Smooth muscle cell (in vitro differentiated cells): ENCODE results near the gene TACR2. TPM values are rescaled to one million over a fixed set of nuclear protein-coding genes. Genes with fewer than 3 reads are reported as not detected.
A peak's percentile ranks its signal among the peaks of the same experiment; 100 is the strongest.

ENCODE experiments used
- DNase-seq: peaks from one replicate; lab custom pipeline; 2025; ENCODE audit not compliant: unreplicated experiment; lab: John Stamatoyannopoulos, UW
- H2AFZ ChIP-seq: fragments of 200-600 bp; sonication (generic); 2 replicates; pipeline ENCODE4 v1.6.0; 2016; ENCODE audit warnings: antibody characterized with exemption, low read depth, mild to moderate bottlenecking
- H3F3A ChIP-seq: fragments of 200-600 bp; sonication (generic); 2 replicates; pipeline ENCODE4 v1.6.0; 2017; ENCODE audit warnings: antibody characterized with exemption, low read depth
- H3K27ac ChIP-seq: fragments of 200-600 bp; sonication (generic); 2 replicates; pipeline ENCODE4 v1.5.1; 2016; ENCODE audit warnings: low read depth, mild to moderate bottlenecking
- H3K27me3 ChIP-seq: fragments of 200-600 bp; sonication (generic); 2 replicates; pipeline ENCODE4 v1.6.1; 2016; ENCODE audit warnings: low read depth, mild to moderate bottlenecking
- H3K36me3 ChIP-seq: fragments of 200-600 bp; sonication (generic); 2 replicates; pipeline ENCODE4 v1.5.1; 2016; ENCODE audit warnings: low read depth
- H3K4me1 ChIP-seq: fragments of 200-600 bp; sonication (generic); 2 replicates; pipeline ENCODE4 v1.5.1; 2016; ENCODE audit warnings: low read depth
- H3K4me2 ChIP-seq: fragments of 200-600 bp; sonication (generic); 2 replicates; pipeline ENCODE4 v1.6.0; 2016; ENCODE audit warnings: mild to moderate bottlenecking
- H3K4me3 ChIP-seq: fragments of 200-600 bp; sonication (generic); 2 replicates; pipeline ENCODE4 v1.5.1; 2016; ENCODE audit warnings: mild to moderate bottlenecking
- H3K79me2 ChIP-seq: fragments of 200-600 bp; sonication (generic); 2 replicates; pipeline ENCODE4 v1.6.0; 2016; ENCODE audit warnings: low read depth, mild to moderate bottlenecking
- H3K9ac ChIP-seq: fragments of 200-600 bp; sonication (generic); 2 replicates; pipeline ENCODE4 v1.6.0; 2016; ENCODE audit warnings: low read depth
- H3K9me3 ChIP-seq: fragments of 200-600 bp; sonication (generic); replicated peaks from 2 replicates; pipeline ENCODE4 v1.5.1; 2016; ENCODE audit warnings: low read depth
- H4K20me1 ChIP-seq: fragments of 200-600 bp; sonication (generic); 2 replicates; pipeline ENCODE4 v1.6.0; 2016; ENCODE audit warnings: low read depth
- CTCF ChIP-seq: fragments of 200-600 bp; sonication (generic); IDR thresholded peaks from 2 replicates; pipeline ENCODE4 v1.5.1; 2017; ENCODE audit warnings: borderline replicate concordance, mild to moderate bottlenecking, antibody characterized with exemption; ENCODE audit not compliant: insufficient read depth, poor library complexity, severe bottlenecking
- WGBS: methylation state at CpG from one replicate; pipeline ENCODE4 v1.1.7; 2016; ENCODE audit warnings: low lambda C conversion rate; 5-methylcytosine and 5-hydroxymethylcytosine counted together
- polyA plus RNA-seq: library from polyadenylated mRNA; unstranded; fragments of >200 nt; fragmentation: Nextera tagmentation; extraction: Ambion mirVana; gene quantifications from 2 replicates; pipeline ENCODE4 v1.2.1, GENCODE V29; 2016
- total RNA-seq: library from RNA; depleted of rRNA; stranded (reverse); fragments of >200 nt; gene quantifications from 2 replicates; pipeline ENCODE4 v1.2.3, GENCODE V29; 2014

Gene TACR2
- total and polyA plus RNA-seq, 2 experiments from 2014 or later: 0.13 TPM; not detected in 1

DNA sequence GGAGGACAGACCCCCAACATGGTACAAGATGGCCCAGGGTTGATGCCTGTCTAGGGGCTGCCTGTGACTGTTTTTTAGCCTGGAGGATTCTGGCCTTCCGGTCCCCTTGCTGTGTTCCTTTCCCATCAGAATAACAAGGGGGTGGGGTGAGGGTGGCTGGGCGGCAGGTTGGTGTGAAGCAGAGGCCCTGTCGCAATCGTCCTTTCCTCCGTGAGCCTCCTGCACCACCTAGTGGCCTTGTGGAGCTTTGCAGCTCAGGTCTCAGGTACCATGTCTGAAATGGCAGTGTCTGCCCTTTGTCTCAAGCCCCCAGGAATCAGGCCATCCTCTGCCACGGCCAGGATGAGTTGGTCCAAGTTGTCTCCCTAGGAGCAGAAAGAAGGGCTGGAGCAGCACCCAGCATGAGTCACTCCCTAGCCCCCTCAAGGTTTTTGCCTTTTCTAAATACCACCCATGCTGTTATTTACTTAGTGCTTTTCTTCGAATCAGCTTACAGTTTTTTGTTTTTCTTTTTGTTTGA, 24.2 kb downstream of the TACR2 start:
- Histone ChIP-seq H3K9me3 (no peaks in the 10 kb centered on the region), H3K27me3 (no peaks in the 10 kb centered on the region), H3K4me2 (no peak overlapping the region), H2AFZ (no peak overlapping the region), H3K4me3 (no peak overlapping the region), H3K36me3 (peaks cover 9% of the 10 kb centered on the region), H3F3A (no peaks in the 10 kb centered on the region), H3K79me2 (no peaks in the 10 kb centered on the region), H3K9ac (no peak overlapping the region), H4K20me1 (peaks cover 15% of the 10 kb centered on the region), H3K4me1 (no peaks in the 10 kb centered on the region), H3K27ac (no peak overlapping the region)
- DNase-seq: peak; percentile 27
- WGBS: 32% methylated on average over 6 of the region's 7 CpGs
- peak; percentile 89 for TF ChIP-seq CTCF

DNA sequence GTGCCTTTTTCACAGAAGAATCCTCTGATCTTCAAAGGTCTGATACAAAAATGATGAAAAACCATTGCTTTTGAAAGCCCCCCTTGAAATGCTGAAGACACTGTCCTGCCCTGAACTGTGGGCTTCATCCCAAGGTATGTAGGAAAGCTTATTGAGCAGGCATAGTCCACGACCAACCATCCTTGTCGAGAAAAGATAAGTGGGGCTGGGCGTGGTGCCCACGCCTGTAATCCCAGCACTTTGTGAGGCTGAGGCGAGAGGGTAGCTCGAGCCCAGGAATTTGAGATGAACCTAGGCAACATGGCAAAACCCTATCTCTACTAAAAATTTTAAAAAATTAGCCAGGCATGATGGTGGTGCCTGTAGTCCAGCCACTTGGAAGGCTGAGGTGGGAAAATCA, 25.6 kb downstream of the TACR2 start:
- Histone ChIP-seq H3K27ac (no peak overlapping the region), H3K4me1 (no peaks in the 10 kb centered on the region), H2AFZ (no peak overlapping the region), H3K9me3 (no peaks in the 10 kb centered on the region), H3K36me3 (peaks cover 9% of the 10 kb centered on the region), H4K20me1 (peaks cover 8% of the 10 kb centered on the region), H3K4me3 (no peak overlapping the region), H3K9ac (no peak overlapping the region), H3K27me3 (no peaks in the 10 kb centered on the region), H3F3A (no peaks in the 10 kb centered on the region), H3K4me2 (no peak overlapping the region), H3K79me2 (no peaks in the 10 kb centered on the region)
- no peak for DNase-seq
- no peak for TF ChIP-seq CTCF
- 93% methylated on average over 6 of the region's 6 CpGs for WGBS

DNA sequence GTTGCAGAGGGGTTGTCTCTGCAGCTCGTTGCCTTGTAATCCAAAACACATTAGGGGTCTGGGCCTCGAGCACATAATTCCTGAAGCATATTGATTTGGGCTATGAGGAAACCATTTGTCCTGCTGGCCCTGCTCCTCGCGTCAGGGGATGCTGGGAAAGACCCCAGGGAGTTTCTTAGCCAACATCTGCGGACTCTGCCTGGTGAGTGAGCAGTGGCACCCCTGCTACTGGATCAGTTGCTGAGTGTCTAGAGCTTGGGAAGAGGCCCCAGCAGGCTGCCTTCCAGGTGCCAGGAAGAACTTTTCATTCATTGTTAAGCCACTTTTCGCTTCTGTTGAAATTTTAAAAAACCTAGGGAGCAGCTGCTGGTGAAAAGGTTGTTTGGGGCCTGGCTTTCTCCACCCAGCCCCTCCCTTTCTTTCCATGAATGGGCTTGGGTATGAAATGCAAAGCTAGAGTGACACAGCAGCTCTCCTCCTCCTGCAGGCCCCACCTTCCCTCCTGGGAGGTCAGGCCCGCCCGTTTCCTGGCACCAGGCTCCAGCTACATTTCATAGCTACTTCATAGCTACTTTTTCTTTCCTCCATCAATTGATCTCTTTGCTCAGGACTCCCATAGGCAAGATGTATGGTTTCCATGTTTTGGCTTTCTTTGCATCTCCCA, 26.8 kb downstream of the TACR2 start:
- no peak overlapping the region for H3K9ac ChIP-seq
- no peak for TF ChIP-seq CTCF
- H3K36me3 ChIP-seq: peaks cover 9% of the 10 kb centered on the region
- no peaks in the 10 kb centered on the region for H3K27me3 ChIP-seq
- no peak overlapping the region for H3K4me2 ChIP-seq
- H3K9me3 ChIP-seq: no peaks in the 10 kb centered on the region
- no peak for DNase-seq
- no peak overlapping the region for H2AFZ ChIP-seq
- no peak overlapping the region for H3K4me3 ChIP-seq
- no peaks in the 10 kb centered on the region for H3K79me2 ChIP-seq
- no peaks in the 10 kb centered on the region for H3F3A ChIP-seq
- peaks cover 19% of the 10 kb centered on the region for H4K20me1 ChIP-seq
- no peaks in the 10 kb centered on the region for H3K4me1 ChIP-seq
- no peak overlapping the region for H3K27ac ChIP-seq
- 80% methylated on average over 8 of the region's 8 CpGs for WGBS

- H3K36me3 ChIP-seq: peaks cover 9% of the 10 kb centered on the region
- no peak for DNase-seq
- H3K27me3 ChIP-seq: no peaks in the 10 kb centered on the region
- no peak overlapping the region for H3K9ac ChIP-seq
- H2AFZ ChIP-seq: no peak overlapping the region
- no peak overlapping the region for H3K4me2 ChIP-seq
- peaks cover 1% of the 10 kb centered on the region for H3F3A ChIP-seq
- H3K4me3 ChIP-seq: no peak overlapping the region
- no peak for TF ChIP-seq CTCF
- H3K79me2 ChIP-seq: no peaks in the 10 kb centered on the region
- peaks cover 34% of the 10 kb centered on the region for H4K20me1 ChIP-seq
- no peak overlapping the region for H3K27ac ChIP-seq
- no peaks in the 10 kb centered on the region for H3K4me1 ChIP-seq
- no peaks in the 10 kb centered on the region for H3K9me3 ChIP-seq
- 100% methylated on average over 2 of the region's 2 CpGs for WGBS
Measured at GRCh38 chr10:69388488-69388887, 28.2 kb downstream of the TACR2 start.
